Activated T-cell treated with anti-CD3 and anti-CD28 coated beads, Interleukin-2, amount 50 U/mL, for 24 hours (primary cell): ENCODE results near the gene SMIM12.
A peak's percentile ranks its signal among the peaks of the same experiment; 100 is the strongest.

ENCODE experiments used
- DNase-seq: peaks from one replicate; pipeline ENCODE4 v3.0.0-alpha.2; 2020
- H3K27ac Mint-ChIP-seq: 2 replicates; pipeline ENCODE4 v1.8.0; 2020; ENCODE audit warnings: mild to moderate bottlenecking, mixed read lengths
- H3K27me3 Mint-ChIP-seq: 2 replicates; pipeline ENCODE4 v1.8.0; 2020; ENCODE audit warnings: mixed read lengths
- H3K36me3 Mint-ChIP-seq: 2 replicates; pipeline ENCODE4 v1.8.0; 2020; ENCODE audit warnings: low read depth, mixed read lengths
- H3K4me1 Mint-ChIP-seq: 2 replicates; pipeline ENCODE4 v1.8.0; 2020; ENCODE audit warnings: low read depth, mixed read lengths
- H3K4me3 Mint-ChIP-seq: 2 replicates; pipeline ENCODE4 v1.8.0; 2020; ENCODE audit warnings: mild to moderate bottlenecking, moderate library complexity, mixed read lengths
- H3K9me3 Mint-ChIP-seq: 2 replicates; pipeline ENCODE4 v1.8.0; 2020; ENCODE audit warnings: mixed read lengths

Gene SMIM12

GRCh38 chr1:34865981-34866761 lies 6.6 kb upstream of the SMIM12 start:
- DNase-seq: peak; percentile 99
- Mint-ChIP-seq H3K4me3 (peak overlapping the region; percentile 79), H3K4me1 (peaks cover 39% of the 10 kb centered on the region), H3K27ac (peak overlapping the region; percentile 93), H3K36me3 (no peaks in the 10 kb centered on the region), H3K27me3 (peaks cover 2% of the 10 kb centered on the region), H3K9me3 (no peaks in the 10 kb centered on the region)

- no peak for DNase-seq
- Mint-ChIP-seq H3K27me3 (no peaks in the 10 kb centered on the region), H3K36me3 (no peaks in the 10 kb centered on the region), H3K9me3 (no peaks in the 10 kb centered on the region), H3K4me3 (peak overlapping the region; percentile 48), H3K4me1 (peaks cover 40% of the 10 kb centered on the region), H3K27ac (peak overlapping the region; percentile 61)
Observed at GRCh38 chr1:34865573-34865972, 6.0 kb upstream of the SMIM12 start.

GRCh38 chr1:34864759-34865158 lies 5.2 kb upstream of the SMIM12 start:
- peaks cover 2% of the 10 kb centered on the region for H3K9me3 Mint-ChIP-seq

GRCh38 chr1:34863501-34863900 lies 4.0 kb upstream of the SMIM12 start:
- DNase-seq: no peak
- peaks cover 52% of the 10 kb centered on the region for H3K4me1 Mint-ChIP-seq
- H3K27me3 Mint-ChIP-seq: no peaks in the 10 kb centered on the region
- no peak overlapping the region for H3K4me3 Mint-ChIP-seq
- H3K9me3 Mint-ChIP-seq: peaks cover 2% of the 10 kb centered on the region
- H3K27ac Mint-ChIP-seq: peak overlapping the region; percentile 87
- peaks cover 10% of the 10 kb centered on the region for H3K36me3 Mint-ChIP-seq

More at GRCh38 chr1:34864759-34865158, 5.2 kb upstream of the SMIM12 start:
- no peaks in the 10 kb centered on the region for H3K27me3 Mint-ChIP-seq
- peak overlapping the region; percentile 61 for H3K4me3 Mint-ChIP-seq
- no peaks in the 10 kb centered on the region for H3K36me3 Mint-ChIP-seq
- DNase-seq: no peak
- H3K27ac Mint-ChIP-seq: peak overlapping the region; percentile 87
- peaks cover 47% of the 10 kb centered on the region for H3K4me1 Mint-ChIP-seq

GRCh38 chr1:34858901-34859445 lies 576 bp downstream of the SMIM12 start:
- DNase-seq: no peak
- H3K9me3 Mint-ChIP-seq: peaks cover 2% of the 10 kb centered on the region
- peaks cover 49% of the 10 kb centered on the region for H3K36me3 Mint-ChIP-seq
- peak overlapping the region; percentile 96 for H3K4me3 Mint-ChIP-seq
- no peaks in the 10 kb centered on the region for H3K27me3 Mint-ChIP-seq
- peaks cover 59% of the 10 kb centered on the region for H3K4me1 Mint-ChIP-seq
- peak overlapping the region; percentile 99 for H3K27ac Mint-ChIP-seq

GRCh38 chr1:34856697-34857096 lies 2.9 kb downstream of the SMIM12 start:
- peaks cover 72% of the 10 kb centered on the region for H3K36me3 Mint-ChIP-seq
- H3K4me3 Mint-ChIP-seq: peak overlapping the region; percentile 39
- H3K27me3 Mint-ChIP-seq: no peaks in the 10 kb centered on the region
- no peak for DNase-seq
- peaks cover 2% of the 10 kb centered on the region for H3K9me3 Mint-ChIP-seq
- H3K27ac Mint-ChIP-seq: peak overlapping the region; percentile 81
- peaks cover 50% of the 10 kb centered on the region for H3K4me1 Mint-ChIP-seq

GRCh38 chr1:34852677-34853217 lies 6.8 kb downstream of the SMIM12 start:
- peaks cover 28% of the 10 kb centered on the region for H3K4me1 Mint-ChIP-seq
- no peaks in the 10 kb centered on the region for H3K27me3 Mint-ChIP-seq
- peak overlapping the region; percentile 67 for H3K27ac Mint-ChIP-seq
- DNase-seq: peak; percentile 89
- H3K4me3 Mint-ChIP-seq: no peak overlapping the region
- H3K9me3 Mint-ChIP-seq: no peaks in the 10 kb centered on the region
- peaks cover 93% of the 10 kb centered on the region for H3K36me3 Mint-ChIP-seq

GRCh38 chr1:34851431-34852105 lies 8.0 kb downstream of the SMIM12 start:
- peaks cover 17% of the 10 kb centered on the region for H3K4me1 Mint-ChIP-seq
- no peak for DNase-seq
- H3K36me3 Mint-ChIP-seq: peaks cover 90% of the 10 kb centered on the region
- no peaks in the 10 kb centered on the region for H3K27me3 Mint-ChIP-seq
- H3K9me3 Mint-ChIP-seq: no peaks in the 10 kb centered on the region
- no peak overlapping the region for H3K4me3 Mint-ChIP-seq
- no peak overlapping the region for H3K27ac Mint-ChIP-seq

GRCh38 chr1:34850382-34850781 lies 9.2 kb downstream of the SMIM12 start:
- no peaks in the 10 kb centered on the region for H3K27me3 Mint-ChIP-seq
- peaks cover 8% of the 10 kb centered on the region for H3K4me1 Mint-ChIP-seq
- H3K36me3 Mint-ChIP-seq: peaks cover 79% of the 10 kb centered on the region
- H3K9me3 Mint-ChIP-seq: no peaks in the 10 kb centered on the region
- no peak overlapping the region for H3K4me3 Mint-ChIP-seq
- H3K27ac Mint-ChIP-seq: no peak overlapping the region
- no peak for DNase-seq

GRCh38 chr1:34847094-34847493 lies 12.5 kb downstream of the SMIM12 start:
- H3K36me3 Mint-ChIP-seq: peaks cover 46% of the 10 kb centered on the region
- no peak overlapping the region for H3K27ac Mint-ChIP-seq
- DNase-seq: no peak
- no peak overlapping the region for H3K4me3 Mint-ChIP-seq
- H3K27me3 Mint-ChIP-seq: no peaks in the 10 kb centered on the region
- H3K4me1 Mint-ChIP-seq: peaks cover 7% of the 10 kb centered on the region
- H3K9me3 Mint-ChIP-seq: no peaks in the 10 kb centered on the region

- no peaks in the 10 kb centered on the region for H3K9me3 Mint-ChIP-seq
Observed at GRCh38 chr1:34846265-34846664, 13.3 kb downstream of the SMIM12 start.

GRCh38 chr1:34845131-34845901 lies 14.2 kb downstream of the SMIM12 start:
- Mint-ChIP-seq H3K27me3 (no peaks in the 10 kb centered on the region), H3K36me3 (peaks cover 28% of the 10 kb centered on the region), H3K4me3 (no peak overlapping the region), H3K27ac (no peak overlapping the region), H3K9me3 (no peaks in the 10 kb centered on the region), H3K4me1 (peaks cover 4% of the 10 kb centered on the region)
- no peak for DNase-seq

More at GRCh38 chr1:34846265-34846664, 13.3 kb downstream of the SMIM12 start:
- DNase-seq: no peak
- H3K36me3 Mint-ChIP-seq: peaks cover 38% of the 10 kb centered on the region
- no peaks in the 10 kb centered on the region for H3K27me3 Mint-ChIP-seq
- no peak overlapping the region for H3K4me3 Mint-ChIP-seq
- no peak overlapping the region for H3K27ac Mint-ChIP-seq
- H3K4me1 Mint-ChIP-seq: peaks cover 4% of the 10 kb centered on the region

GRCh38 chr1:34844252-34844634 lies 15.3 kb downstream of the SMIM12 start:
- H3K4me3 Mint-ChIP-seq: no peak overlapping the region
- DNase-seq: no peak
- H3K4me1 Mint-ChIP-seq: peaks cover 4% of the 10 kb centered on the region
- H3K27ac Mint-ChIP-seq: no peak overlapping the region
- H3K36me3 Mint-ChIP-seq: peaks cover 20% of the 10 kb centered on the region
- H3K27me3 Mint-ChIP-seq: no peaks in the 10 kb centered on the region
- H3K9me3 Mint-ChIP-seq: no peaks in the 10 kb centered on the region
